ENCODE results near the gene MRC1. TPM values are rescaled to one million over a fixed set of nuclear protein-coding genes. Genes with fewer than 3 reads are reported as not detected.

Gene MRC1
- total and polyA plus RNA-seq, 2 of the 8 experiments (the other 6 are each of a cell fraction or from before 2014, with no cell fraction given): 0.03 to 0.06 TPM

DNA sequence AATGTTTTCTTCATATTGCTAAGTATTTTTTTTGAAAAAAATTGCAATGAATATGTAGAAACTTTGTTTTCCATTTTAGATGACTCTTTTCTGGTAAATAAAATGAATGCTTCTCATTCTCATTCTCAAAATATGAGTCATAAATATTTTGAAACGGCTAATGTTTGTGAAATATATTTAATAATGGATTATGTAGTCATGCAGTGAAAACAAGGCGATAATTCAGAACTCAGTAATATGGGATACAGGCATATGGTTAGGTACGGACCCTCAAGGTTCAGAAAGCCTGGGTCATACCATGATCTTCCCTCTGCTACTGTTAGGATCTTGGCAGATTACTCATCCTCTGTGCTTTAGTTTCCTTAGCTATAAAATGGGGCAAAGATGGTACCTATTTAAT lies 96.3 kb downstream of the MRC1 start:
- Histone ChIP-seq H3K36me3 (ENCODE audit: control insufficient read depth in 2 of 4, insufficient read depth in 4 of 4, low read length in 3 of 4) (no peaks in the 10 kb centered on the region), H3K9ac (replicated peaks in 1 of 4; ENCODE audit: extremely low read depth in 1 of 4, low read depth in 3 of 4, low read length in 3 of 4) (no peak overlapping the region), H2AK5ac (ENCODE audit: low read depth, low read length) (no peak overlapping the region), H2BK120ac (replicated peaks; ENCODE audit: low read depth, low read length) (no peak overlapping the region), H3K23ac (ENCODE audit: insufficient read length) (no peak overlapping the region), H4K91ac (replicated peaks; ENCODE audit: insufficient read length, low read length) (no peak overlapping the region), H2AFZ (ENCODE audit: low read length) (no peak overlapping the region), H3K4me1 (replicated peaks in 1 of 4; ENCODE audit: control insufficient read depth in 3 of 4, insufficient read depth in 4 of 4, low read length in 3 of 4) (no peaks in the 10 kb centered on the region), H4K8ac (ENCODE audit: extremely low read depth, insufficient read depth, low read length) (no peak overlapping the region), H2BK5ac (ENCODE audit: low read depth, low read length) (no peak overlapping the region), H3K18ac (ENCODE audit: extremely low read depth, low read length) (no peak overlapping the region), H3K4me2 (ENCODE audit: insufficient read depth in 1 of 2, low read depth in 2 of 2, low read length in 2 of 2) (no peak overlapping the region), H2BK12ac (ENCODE audit: low read depth, low read length) (no peak overlapping the region), H2BK15ac (ENCODE audit: low read length) (no peak overlapping the region), H3K14ac (ENCODE audit: insufficient read length) (no peak overlapping the region), H4K5ac (ENCODE audit: insufficient read length, low read depth, low read length) (no peak overlapping the region), H3K9me3 (ENCODE audit: insufficient read depth in 2 of 2, low read depth in 1 of 2, low read length in 1 of 2) (no peaks in the 10 kb centered on the region), H3K27ac (ENCODE audit: low read depth, low read length) (no peak overlapping the region), H3K4me3 (ENCODE audit: extremely low read depth in 1 of 4, insufficient read depth in 2 of 4, low read depth in 3 of 4, low read length in 4 of 4) (no peak overlapping the region), H3K27me3 (replicated peaks in 1 of 4; ENCODE audit: control insufficient read depth in 3 of 4, extremely low read depth in 1 of 4, insufficient read depth in 3 of 4, low read length in 3 of 4) (no peaks in the 10 kb centered on the region), H3K56ac (replicated peaks; ENCODE audit: insufficient read length, low read depth, low read length) (no peak overlapping the region), H2BK20ac (ENCODE audit: low read length) (no peak overlapping the region), H4K20me1 (replicated peaks in 1 of 2; ENCODE audit: control insufficient read depth in 1 of 2, insufficient read depth in 2 of 2, low read length in 2 of 2) (no peaks in the 10 kb centered on the region), H3K79me1 (ENCODE audit: low read depth, low read length) (no peaks in the 10 kb centered on the region), H3K79me2 (ENCODE audit: control insufficient read depth in 1 of 2, insufficient read depth in 2 of 2, low read length in 2 of 2) (no peaks in the 10 kb centered on the region), H3K23me2 (ENCODE audit: low read depth, low read length) (no peaks in the 10 kb centered on the region), H3K4ac (replicated peaks; ENCODE audit: insufficient read length, low read depth, low read length) (no peak overlapping the region)
- ChIA-PET CTCF (ENCODE audit: partially characterized antibody) (interaction anchor here (0.6 to 1.4 kb wide), 3 partner anchors 32 to 504 kb away, joined by 3 read pairs; no protein-coding TSS in a partner anchor), POLR2A (ENCODE audit: partially characterized antibody) (no interaction called here)
- no peak for DNase-seq (ENCODE audit: low read depth in 1 of 2, low spot score in 2 of 2)
- WGBS, 2 experiments (ENCODE audit: extremely low coverage in 1 of 2, insufficient coverage in 1 of 2, insufficient read length in 1 of 2, insufficient replicate concordance in 2 of 2, low coverage in 1 of 2, low lambda C conversion rate in 2 of 2, missing lambda C conversion rate in 1 of 2): 96% methylated on average over 3 of the region's 3 CpGs; no CpG with 5 or more reads in 1 of the 2 experiments
- no peak for FAIRE-seq
- TF ChIP-seq KDM4A (IDR thresholded peaks at IDR 0.05; ENCODE audit: low read depth, low read length, severe bottlenecking) (no peak), TBP (IDR thresholded peaks at IDR 0.05; ENCODE audit: low read depth, low read length) (no peak), SRF (IDR thresholded peaks at IDR 0.05; ENCODE audit: low read depth, low read length) (no peak), CBX8 (IDR thresholded peaks at IDR 0.05; ENCODE audit: borderline replicate concordance, low read depth, low read length) (no peak), POU5F1 (IDR thresholded peaks at IDR 0.05; ENCODE audit: low read depth, low read length) (no peak), SUZ12 (IDR thresholded peaks at IDR 0.05; ENCODE audit: low read length) (no peak), JUND (IDR thresholded peaks at IDR 0.05; ENCODE audit: low read length) (no peak), POLR2AphosphoS5 (IDR thresholded peaks at IDR 0.05; ENCODE audit: low read depth, low read length) (no peak), CTBP2 (IDR thresholded peaks at IDR 0.05; ENCODE audit: borderline replicate concordance, insufficient read depth, insufficient read length, low read length) (no peak), CBX5 (IDR thresholded peaks at IDR 0.05; ENCODE audit: low read depth, low read length) (no peak)
- TF ChIP-seq, protein P1, sequence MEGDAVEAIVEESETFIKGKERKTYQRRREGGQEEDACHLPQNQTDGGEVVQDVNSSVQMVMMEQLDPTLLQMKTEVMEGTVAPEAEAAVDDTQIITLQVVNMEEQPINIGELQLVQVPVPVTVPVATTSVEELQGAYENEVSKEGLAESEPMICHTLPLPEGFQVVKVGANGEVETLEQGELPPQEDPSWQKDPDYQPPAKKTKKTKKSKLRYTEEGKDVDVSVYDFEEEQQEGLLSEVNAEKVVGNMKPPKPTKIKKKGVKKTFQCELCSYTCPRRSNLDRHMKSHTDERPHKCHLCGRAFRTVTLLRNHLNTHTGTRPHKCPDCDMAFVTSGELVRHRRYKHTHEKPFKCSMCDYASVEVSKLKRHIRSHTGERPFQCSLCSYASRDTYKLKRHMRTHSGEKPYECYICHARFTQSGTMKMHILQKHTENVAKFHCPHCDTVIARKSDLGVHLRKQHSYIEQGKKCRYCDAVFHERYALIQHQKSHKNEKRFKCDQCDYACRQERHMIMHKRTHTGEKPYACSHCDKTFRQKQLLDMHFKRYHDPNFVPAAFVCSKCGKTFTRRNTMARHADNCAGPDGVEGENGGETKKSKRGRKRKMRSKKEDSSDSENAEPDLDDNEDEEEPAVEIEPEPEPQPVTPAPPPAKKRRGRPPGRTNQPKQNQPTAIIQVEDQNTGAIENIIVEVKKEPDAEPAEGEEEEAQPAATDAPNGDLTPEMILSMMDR (IDR thresholded peaks at IDR 0.05; ENCODE audit: control extremely low read depth in 1 of 3, insufficient read depth in 1 of 3, low read depth in 1 of 3, low read length in 3 of 3): no peak
- TF ChIP-seq, protein P2, sequence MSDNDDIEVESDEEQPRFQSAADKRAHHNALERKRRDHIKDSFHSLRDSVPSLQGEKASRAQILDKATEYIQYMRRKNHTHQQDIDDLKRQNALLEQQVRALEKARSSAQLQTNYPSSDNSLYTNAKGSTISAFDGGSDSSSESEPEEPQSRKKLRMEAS (IDR thresholded peaks at IDR 0.05): no peak
